Measurements from ENCODE around the gene ERI2. TPM values are rescaled to one million over a fixed set of nuclear protein-coding genes. Genes with fewer than 3 reads are reported as not detected.

The ERI2 gene
- total RNA-seq, 2 donors from 2014 or later, result 31.6 to 35.2 TPM

- WGBS, result 9% methylated on average over 2 of the region's 2 CpGs
- H3K9me3 ChIP-seq, result no peaks in the 10 kb centered on the region
- H3K4me1 ChIP-seq (replicated peaks), result peaks cover 14% of the 10 kb centered on the region
- TF ChIP-seq, protein P1, sequence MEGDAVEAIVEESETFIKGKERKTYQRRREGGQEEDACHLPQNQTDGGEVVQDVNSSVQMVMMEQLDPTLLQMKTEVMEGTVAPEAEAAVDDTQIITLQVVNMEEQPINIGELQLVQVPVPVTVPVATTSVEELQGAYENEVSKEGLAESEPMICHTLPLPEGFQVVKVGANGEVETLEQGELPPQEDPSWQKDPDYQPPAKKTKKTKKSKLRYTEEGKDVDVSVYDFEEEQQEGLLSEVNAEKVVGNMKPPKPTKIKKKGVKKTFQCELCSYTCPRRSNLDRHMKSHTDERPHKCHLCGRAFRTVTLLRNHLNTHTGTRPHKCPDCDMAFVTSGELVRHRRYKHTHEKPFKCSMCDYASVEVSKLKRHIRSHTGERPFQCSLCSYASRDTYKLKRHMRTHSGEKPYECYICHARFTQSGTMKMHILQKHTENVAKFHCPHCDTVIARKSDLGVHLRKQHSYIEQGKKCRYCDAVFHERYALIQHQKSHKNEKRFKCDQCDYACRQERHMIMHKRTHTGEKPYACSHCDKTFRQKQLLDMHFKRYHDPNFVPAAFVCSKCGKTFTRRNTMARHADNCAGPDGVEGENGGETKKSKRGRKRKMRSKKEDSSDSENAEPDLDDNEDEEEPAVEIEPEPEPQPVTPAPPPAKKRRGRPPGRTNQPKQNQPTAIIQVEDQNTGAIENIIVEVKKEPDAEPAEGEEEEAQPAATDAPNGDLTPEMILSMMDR (IDR thresholded peaks at IDR 0.05), result peak in 2 of 4 experiments; percentile 25 to 31
- TF ChIP-seq POLR2A (IDR thresholded peaks at IDR 0.05) (no peak), POLR2AphosphoS5 (IDR thresholded peaks at IDR 0.05) (peak; percentile 96)
- H3K27ac ChIP-seq, result peak overlapping the region; percentile 48 to 66
- H3K27me3 ChIP-seq (replicated peaks; ENCODE audit: insufficient read depth), result no peaks in the 10 kb centered on the region
- H3K36me3 ChIP-seq, result no peaks in the 10 kb centered on the region
- H3K4me3 ChIP-seq, result no peak overlapping the region
- intact Hi-C loops (cut with DNase I), result loop anchor here (5.0 kb wide), 3 partner anchors 44 to 306 kb away; partner anchors contain the start of genes DCUN1D3, ERI2, LDAF1 and LYRM1
- DNase-seq (ENCODE audit: low spot score), result peak; percentile 86
These were observed 45.3 kb upstream of the ERI2 start for GRCh38 chr16:20851601-20852000.

GRCh38 chr16:20850981-20851380 is 44.7 kb upstream of the ERI2 start:
- 71% methylated on average over 3 of the region's 3 CpGs for WGBS
- H3K4me3 ChIP-seq, result no peak overlapping the region
- peaks cover 14% of the 10 kb centered on the region for H3K4me1 ChIP-seq (replicated peaks)
- peak overlapping the region; percentile 48 to 66 for H3K27ac ChIP-seq
- H3K9me3 ChIP-seq, result no peaks in the 10 kb centered on the region
- TF ChIP-seq POLR2AphosphoS5 (IDR thresholded peaks at IDR 0.05) (no peak), POLR2A (IDR thresholded peaks at IDR 0.05) (no peak)
- TF ChIP-seq, protein P1 (IDR thresholded peaks at IDR 0.05), result no peak
- H3K36me3 ChIP-seq, result no peaks in the 10 kb centered on the region
- DNase-seq (ENCODE audit: low spot score), result no peak
- intact Hi-C loops (cut with DNase I), result loop anchor here (5.0 kb wide), 3 partner anchors 44 to 306 kb away; partner anchors contain the start of genes DCUN1D3, ERI2, LDAF1 and LYRM1
- no peaks in the 10 kb centered on the region for H3K27me3 ChIP-seq (replicated peaks; ENCODE audit: insufficient read depth)

GRCh38 chr16:20849589-20850390 is 43.5 kb upstream of the ERI2 start:
- H3K4me3 ChIP-seq, result no peak overlapping the region
- no peaks in the 10 kb centered on the region for H3K36me3 ChIP-seq
- TF ChIP-seq POLR2A (IDR thresholded peaks at IDR 0.05) (no peak), POLR2AphosphoS5 (IDR thresholded peaks at IDR 0.05) (peak; percentile 39)
- TF ChIP-seq, protein P1 (IDR thresholded peaks at IDR 0.05), result peak; percentile 84 to 94 (median 94)
- H3K27ac ChIP-seq, result peak overlapping the region; percentile 48 to 66
- 40% methylated on average over 6 of the region's 6 CpGs for WGBS
- DNase-seq (ENCODE audit: low spot score), result peak; percentile 59
- no peaks in the 10 kb centered on the region for H3K9me3 ChIP-seq
- peaks cover 14% of the 10 kb centered on the region for H3K4me1 ChIP-seq (replicated peaks)
- intact Hi-C loops (cut with DNase I), result loop anchor here (1.0 to 5.0 kb wide), 4 partner anchors 42 to 308 kb away; partner anchors contain the start of genes DCUN1D3, ERI2, LDAF1 and LYRM1
- no peaks in the 10 kb centered on the region for H3K27me3 ChIP-seq (replicated peaks; ENCODE audit: insufficient read depth)

GRCh38 chr16:20847550-20847949 is 41.3 kb upstream of the ERI2 start:
- DNase-seq (ENCODE audit: low spot score), result no peak
- 94% methylated on average over 2 of the region's 2 CpGs for WGBS
- H3K27ac ChIP-seq, result no peak overlapping the region
- no peak for TF ChIP-seq POLR2AphosphoS5 (IDR thresholded peaks at IDR 0.05)
- TF ChIP-seq, protein P1 (IDR thresholded peaks at IDR 0.05), result no peak
- no peak for TF ChIP-seq POLR2A (IDR thresholded peaks at IDR 0.05)
- intact Hi-C loops (cut with DNase I), result no loop called here
- H3K36me3 ChIP-seq, result no peaks in the 10 kb centered on the region
- no peaks in the 10 kb centered on the region for H3K27me3 ChIP-seq (replicated peaks; ENCODE audit: insufficient read depth)
- H3K4me3 ChIP-seq, result no peak overlapping the region
- peaks cover 14% of the 10 kb centered on the region for H3K4me1 ChIP-seq (replicated peaks)
- H3K9me3 ChIP-seq, result no peaks in the 10 kb centered on the region
